ENCODE data around the gene HIF1AN.

The HIF1AN gene

GRCh38 chr10:100565206-100565985, 29.7 kb downstream of the HIF1AN start:
- DNase-seq (ENCODE audit: low read depth in 1 of 2, low spot score in 1 of 2) = no peak
- H3K27me3 ChIP-seq (ENCODE audit: insufficient read depth, poor library complexity, severe bottlenecking) = peaks cover 11% of the 10 kb centered on the region
- H3K4me3 ChIP-seq (replicated peaks; ENCODE audit: insufficient read depth, low read length) = no peak overlapping the region
- no peak overlapping the region for H3K27ac ChIP-seq (replicated peaks)
- TF ChIP-seq GABPA (IDR thresholded peaks at IDR 0.05; ENCODE audit: low read depth) (no peak), REST (IDR thresholded peaks at IDR 0.05; ENCODE audit: insufficient replicate concordance, low read depth) (no peak), CTCF (IDR thresholded peaks at IDR 0.05; ENCODE audit: insufficient read depth, low read length) (no peak), POLR2AphosphoS5 (IDR thresholded peaks at IDR 0.05; ENCODE audit: low read depth) (no peak), SPI1 (IDR thresholded peaks at IDR 0.05; ENCODE audit: borderline replicate concordance, low read depth) (no peak)

- no peak overlapping the region for H3K4me3 ChIP-seq (replicated peaks; ENCODE audit: insufficient read depth, low read length)
- no peak overlapping the region for H3K27ac ChIP-seq (replicated peaks)
- H3K27me3 ChIP-seq (ENCODE audit: insufficient read depth, poor library complexity, severe bottlenecking) = peaks cover 17% of the 10 kb centered on the region
- TF ChIP-seq GABPA (IDR thresholded peaks at IDR 0.05; ENCODE audit: low read depth) = no peak
- no peak for TF ChIP-seq CTCF (IDR thresholded peaks at IDR 0.05; ENCODE audit: insufficient read depth, low read length)
- TF ChIP-seq POLR2AphosphoS5 (IDR thresholded peaks at IDR 0.05; ENCODE audit: low read depth) = no peak
- no peak for TF ChIP-seq REST (IDR thresholded peaks at IDR 0.05; ENCODE audit: insufficient replicate concordance, low read depth)
- no peak for TF ChIP-seq SPI1 (IDR thresholded peaks at IDR 0.05; ENCODE audit: borderline replicate concordance, low read depth)
- DNase-seq (ENCODE audit: low read depth in 1 of 2, low spot score in 1 of 2) = no peak
These were observed 30.8 kb downstream of the HIF1AN start for GRCh38 chr10:100566561-100566960.

- H3K27ac ChIP-seq (replicated peaks) = no peak overlapping the region
- no peak overlapping the region for H3K4me3 ChIP-seq (replicated peaks; ENCODE audit: insufficient read depth, low read length)
- TF ChIP-seq GABPA (IDR thresholded peaks at IDR 0.05; ENCODE audit: low read depth) (no peak), SPI1 (IDR thresholded peaks at IDR 0.05; ENCODE audit: borderline replicate concordance, low read depth) (no peak)
- no peak for DNase-seq (ENCODE audit: low read depth in 1 of 2, low spot score in 1 of 2)
- peaks cover 19% of the 10 kb centered on the region for H3K27me3 ChIP-seq (ENCODE audit: insufficient read depth, poor library complexity, severe bottlenecking)
These were observed 31.5 kb downstream of the HIF1AN start for GRCh38 chr10:100567249-100567648.

GRCh38 chr10:100567826-100568225, 32.1 kb downstream of the HIF1AN start:
- TF ChIP-seq SPI1 (IDR thresholded peaks at IDR 0.05; ENCODE audit: borderline replicate concordance, low read depth) (no peak), GABPA (IDR thresholded peaks at IDR 0.05; ENCODE audit: low read depth) (no peak), REST (IDR thresholded peaks at IDR 0.05; ENCODE audit: insufficient replicate concordance, low read depth) (no peak), CTCF (IDR thresholded peaks at IDR 0.05; ENCODE audit: insufficient read depth, low read length) (no peak), POLR2AphosphoS5 (IDR thresholded peaks at IDR 0.05; ENCODE audit: low read depth) (no peak)
- Histone ChIP-seq H3K4me3 (replicated peaks; ENCODE audit: insufficient read depth, low read length) (no peak overlapping the region), H3K27me3 (ENCODE audit: insufficient read depth, poor library complexity, severe bottlenecking) (peaks cover 19% of the 10 kb centered on the region), H3K27ac (replicated peaks) (no peak overlapping the region)
- no peak for DNase-seq (ENCODE audit: low read depth in 1 of 2, low spot score in 1 of 2)

Measured in HL-60 (cell line).